Fibroblast of villous mesenchyme (primary cell): ENCODE data around the gene VEGFC. TPM values are rescaled to one million over a fixed set of nuclear protein-coding genes. Genes with fewer than 3 reads are reported as not detected.

Experiments
- DNase-seq: peaks from one replicate; pipeline ENCODE4 v3.0.0-alpha.2; 2010; ENCODE audit warnings: low read depth
- H3K4me3 ChIP-seq: 2 replicates; pipeline ENCODE4 v1.5.1; 2011; ENCODE audit warnings: low read depth, mild to moderate bottlenecking, low read length
- CTCF ChIP-seq: IDR thresholded peaks from 2 replicates; pipeline ENCODE4 v1.5.1; 2012; ENCODE audit warnings: low read depth, mild to moderate bottlenecking, low read length; ENCODE audit not compliant: insufficient read depth
- total RNA-seq: library from RNA; depleted of rRNA; stranded (reverse); fragments of >200 nt; gene quantifications from 2 replicates; pipeline ENCODE4 v1.2.3, GENCODE V29; 2012

Gene VEGFC
- total RNA-seq, 1 donor: 77.3 TPM

- DNase-seq: no peak
- TF ChIP-seq CTCF: no peak
- H3K4me3 ChIP-seq: no peak overlapping the region
Observed at GRCh38 chr4:176774852-176775251, 17.9 kb downstream of the VEGFC start.

- H3K4me3 ChIP-seq: no peak overlapping the region
- peak; percentile 87 for DNase-seq
- TF ChIP-seq CTCF: no peak
Observed at GRCh38 chr4:176769514-176769913, 23.2 kb downstream of the VEGFC start.

- no peak for TF ChIP-seq CTCF
- no peak for DNase-seq
- H3K4me3 ChIP-seq: no peak overlapping the region
Observed at GRCh38 chr4:176767183-176767582, 25.5 kb downstream of the VEGFC start.

- peak; percentile 60 for DNase-seq
- H3K4me3 ChIP-seq: no peak overlapping the region
- no peak for TF ChIP-seq CTCF
Observed at GRCh38 chr4:176762661-176763308, 29.9 kb downstream of the VEGFC start.

GRCh38 chr4:176761872-176762271 lies 30.9 kb downstream of the VEGFC start:
- H3K4me3 ChIP-seq: no peak overlapping the region
- DNase-seq: no peak
- no peak for TF ChIP-seq CTCF

- no peak for TF ChIP-seq CTCF
- no peak overlapping the region for H3K4me3 ChIP-seq
- no peak for DNase-seq
Observed at GRCh38 chr4:176760471-176760870, 32.3 kb downstream of the VEGFC start.

- no peak overlapping the region for H3K4me3 ChIP-seq
- DNase-seq: no peak
- TF ChIP-seq CTCF: no peak
Observed at GRCh38 chr4:176758731-176759130, 34.0 kb downstream of the VEGFC start.
